ENCODE results near the gene TTLL9. TPM values are rescaled to one million over a fixed set of nuclear protein-coding genes. Genes with fewer than 3 reads are reported as not detected.

The TTLL9 gene
- total and polyA plus RNA-seq, 12 donors = 0.13 to 0.88 (median 0.23) TPM; not detected in 5

DNA sequence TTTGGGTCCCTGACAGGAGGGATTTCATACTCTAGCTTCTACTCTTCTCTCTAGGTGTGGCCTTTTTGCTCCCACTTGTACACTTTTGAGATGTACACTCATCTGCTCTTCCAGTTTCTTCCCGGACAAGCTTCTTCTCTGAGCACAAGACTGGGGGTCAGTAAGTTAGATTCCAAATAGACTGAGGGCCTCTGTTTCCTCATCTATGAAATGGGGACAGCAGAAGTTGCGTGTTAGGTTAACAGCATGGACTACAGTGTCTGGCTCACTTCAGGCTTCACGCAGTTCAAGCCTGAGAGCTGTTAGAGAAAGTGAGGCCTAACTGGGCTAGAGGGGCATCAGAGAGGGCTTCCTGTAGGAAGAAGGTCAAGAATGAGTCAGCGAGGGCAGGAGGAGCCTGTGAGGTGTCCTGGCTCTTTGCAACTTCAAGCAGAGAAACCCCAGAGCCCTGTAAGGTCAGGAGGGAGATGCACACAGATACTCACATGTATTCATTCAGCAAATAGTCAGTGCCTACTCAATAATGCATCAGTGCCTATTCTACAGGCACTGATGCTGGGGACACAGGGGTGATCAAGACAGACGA is 118.1 kb downstream of the TTLL9 start:
- WGBS, 4 donors = 90 to 92% (median 92%) methylated on average over 4 to 5 of the region's 5 CpGs
- TF ChIP-seq, protein P1, sequence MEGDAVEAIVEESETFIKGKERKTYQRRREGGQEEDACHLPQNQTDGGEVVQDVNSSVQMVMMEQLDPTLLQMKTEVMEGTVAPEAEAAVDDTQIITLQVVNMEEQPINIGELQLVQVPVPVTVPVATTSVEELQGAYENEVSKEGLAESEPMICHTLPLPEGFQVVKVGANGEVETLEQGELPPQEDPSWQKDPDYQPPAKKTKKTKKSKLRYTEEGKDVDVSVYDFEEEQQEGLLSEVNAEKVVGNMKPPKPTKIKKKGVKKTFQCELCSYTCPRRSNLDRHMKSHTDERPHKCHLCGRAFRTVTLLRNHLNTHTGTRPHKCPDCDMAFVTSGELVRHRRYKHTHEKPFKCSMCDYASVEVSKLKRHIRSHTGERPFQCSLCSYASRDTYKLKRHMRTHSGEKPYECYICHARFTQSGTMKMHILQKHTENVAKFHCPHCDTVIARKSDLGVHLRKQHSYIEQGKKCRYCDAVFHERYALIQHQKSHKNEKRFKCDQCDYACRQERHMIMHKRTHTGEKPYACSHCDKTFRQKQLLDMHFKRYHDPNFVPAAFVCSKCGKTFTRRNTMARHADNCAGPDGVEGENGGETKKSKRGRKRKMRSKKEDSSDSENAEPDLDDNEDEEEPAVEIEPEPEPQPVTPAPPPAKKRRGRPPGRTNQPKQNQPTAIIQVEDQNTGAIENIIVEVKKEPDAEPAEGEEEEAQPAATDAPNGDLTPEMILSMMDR (IDR thresholded peaks at IDR 0.05) = no peak
- no peak for TF ChIP-seq POLR2A (IDR thresholded peaks at IDR 0.05)
- H3K4me1 ChIP-seq (replicated peaks in 1 of 2) = no peaks in the 10 kb centered on the region
- H3K27ac ChIP-seq = no peak overlapping the region
- no peak overlapping the region for H3K4me3 ChIP-seq
- intact Hi-C loops (cut with DNase I) = no loop called here
- no peaks in the 10 kb centered on the region for H3K36me3 ChIP-seq (replicated peaks in 1 of 2)
- H3K9me3 ChIP-seq (replicated peaks in 1 of 3) = no peaks in the 10 kb centered on the region
- H3K27me3 ChIP-seq = no peaks in the 10 kb centered on the region
- DNase-seq = no peak

DNA sequence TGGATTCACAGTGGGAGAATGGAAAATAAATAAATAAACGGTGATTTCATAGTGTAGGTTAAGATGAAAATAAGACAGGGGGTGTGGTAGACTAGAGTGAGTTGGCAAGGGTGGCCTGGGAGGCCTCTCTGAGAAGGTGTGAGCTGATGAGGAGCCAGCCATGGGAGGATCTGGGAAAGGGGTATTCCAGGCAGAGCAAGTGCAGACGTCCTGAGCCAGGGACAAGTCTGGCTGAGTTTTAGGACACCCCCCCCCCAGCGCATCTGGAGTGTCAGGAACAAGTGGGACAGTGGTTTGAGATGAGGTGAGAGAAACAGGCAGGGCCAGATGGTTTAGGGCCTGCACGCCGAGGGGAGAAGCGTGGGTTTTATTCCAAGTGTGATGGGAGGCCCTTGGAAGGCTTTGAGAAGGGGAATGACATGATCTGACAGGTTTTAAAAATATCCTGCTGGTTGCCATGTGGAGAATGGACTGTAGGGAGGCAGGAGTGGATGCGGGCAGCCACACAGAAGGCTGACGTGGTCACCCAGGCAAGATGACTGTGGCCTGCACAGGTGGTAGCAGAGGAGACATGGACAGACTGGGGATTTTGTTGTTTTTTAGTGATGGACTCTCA is 118.7 kb downstream of the TTLL9 start:
- no peak for DNase-seq
- Histone ChIP-seq H3K27me3 (no peaks in the 10 kb centered on the region), H3K4me1 (replicated peaks in 1 of 2) (no peaks in the 10 kb centered on the region), H3K27ac (no peak overlapping the region), H3K9me3 (replicated peaks in 1 of 3) (no peaks in the 10 kb centered on the region), H3K36me3 (replicated peaks in 1 of 2) (no peaks in the 10 kb centered on the region), H3K4me3 (no peak overlapping the region)
- intact Hi-C loops (cut with DNase I) = no loop called here
- TF ChIP-seq, protein P1 (IDR thresholded peaks at IDR 0.05) = no peak
- TF ChIP-seq POLR2A (IDR thresholded peaks at IDR 0.05) = no peak
- 82 to 85% (median 83%) methylated on average over 8 of the region's 8 CpGs for WGBS, 4 donors

DNA sequence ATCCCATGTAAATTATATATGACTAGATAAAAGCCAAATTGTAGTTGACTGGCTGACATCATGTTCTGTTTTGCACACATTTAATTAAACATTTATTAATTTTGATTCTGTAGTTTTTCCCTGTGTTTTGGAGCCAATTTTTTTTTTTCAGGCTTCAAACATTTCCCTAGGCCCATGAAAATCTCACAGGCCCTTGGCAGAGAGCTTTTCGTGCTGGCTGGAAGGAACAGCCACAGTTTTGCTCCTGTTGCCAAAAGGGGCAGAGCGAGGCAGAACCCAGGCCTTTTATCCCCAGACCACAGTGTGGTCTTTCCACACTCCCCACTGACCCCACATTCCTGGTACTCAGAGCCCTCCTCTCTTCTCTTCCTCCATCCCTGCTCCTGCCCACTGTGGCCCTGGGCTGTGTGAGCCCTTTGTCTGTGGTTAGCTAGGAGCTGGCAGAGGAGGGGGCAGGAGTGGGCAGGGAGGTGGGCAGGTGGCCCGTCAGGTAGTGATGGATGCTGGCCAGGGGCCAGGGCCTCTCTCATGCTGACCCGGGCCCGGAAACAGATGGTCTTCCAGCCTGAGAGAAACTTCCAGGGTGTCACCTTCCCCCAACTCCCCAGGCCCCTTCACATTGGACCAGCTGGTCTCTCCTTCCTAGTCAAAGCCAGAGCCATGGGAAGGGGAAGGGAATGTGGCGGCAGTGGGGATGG is 120.4 kb downstream of the TTLL9 start:
- no peak for DNase-seq
- intact Hi-C loops (cut with DNase I) = no loop called here
- WGBS, 4 donors = 58 to 74% (median 63%) methylated on average over 6 of the region's 6 CpGs
- H3K4me1 ChIP-seq (replicated peaks in 1 of 2) = no peaks in the 10 kb centered on the region
- H3K36me3 ChIP-seq (replicated peaks in 1 of 2) = no peaks in the 10 kb centered on the region
- H3K27ac ChIP-seq = no peak overlapping the region
- H3K4me3 ChIP-seq = no peak overlapping the region
- H3K9me3 ChIP-seq (replicated peaks in 1 of 3) = no peaks in the 10 kb centered on the region
- peaks cover 14% of the 10 kb centered on the region for H3K27me3 ChIP-seq
- TF ChIP-seq, protein P1 (IDR thresholded peaks at IDR 0.05) = no peak
- TF ChIP-seq POLR2A (IDR thresholded peaks at IDR 0.05) = no peak

DNA sequence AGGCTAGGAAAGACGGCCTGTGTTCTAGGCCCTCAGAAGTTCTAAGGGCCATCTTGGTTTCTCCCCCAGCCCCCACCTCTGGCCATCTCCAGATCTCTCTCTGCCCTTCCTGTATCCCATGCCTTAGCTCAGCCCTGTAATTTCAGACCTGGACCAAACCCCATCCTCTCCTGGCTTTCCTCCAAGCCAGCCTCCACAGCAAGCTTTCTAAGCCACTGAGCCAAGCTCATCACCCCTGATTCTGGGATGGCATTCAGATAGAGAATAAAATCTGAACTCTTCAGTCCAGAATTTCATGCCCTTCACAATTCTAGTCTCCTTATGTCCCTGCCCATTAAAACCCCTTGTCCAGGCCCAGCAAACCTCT is 120.9 kb downstream of the TTLL9 start:
- Histone ChIP-seq H3K4me1 (replicated peaks in 1 of 2) (no peaks in the 10 kb centered on the region), H3K36me3 (replicated peaks in 1 of 2) (no peaks in the 10 kb centered on the region), H3K9me3 (replicated peaks in 1 of 3) (no peaks in the 10 kb centered on the region), H3K4me3 (no peak overlapping the region), H3K27me3 (peaks cover 16% of the 10 kb centered on the region), H3K27ac (no peak overlapping the region)
- no peak for DNase-seq
- TF ChIP-seq, protein P1 (IDR thresholded peaks at IDR 0.05) = no peak
- no peak for TF ChIP-seq POLR2A (IDR thresholded peaks at IDR 0.05)
- WGBS, 4 donors = 50 to 86% (median 70%) methylated on average over 1 of the region's 1 CpG
- intact Hi-C loops (cut with DNase I) = no loop called here

Measured in adrenal gland (tissue), 12 donors.